GM12875 (cell line): ENCODE results near the gene NXPH4.

ENCODE experiments used
- H3K4me3 ChIP-seq: one replicate; pipeline ENCODE4 v1.5.1; 2011; ENCODE audit warnings: low read depth, low read length, control low read depth
- TF ChIP-seq, protein P1 (sequence below): IDR thresholded peaks from 2 replicates; pipeline ENCODE4 v1.5.1; 2011; ENCODE audit warnings: low read depth, mild to moderate bottlenecking, control low read depth, inconsistent platforms, low read length, moderate library complexity, borderline replicate concordance; ENCODE audit not compliant: insufficient read depth

NXPH4 gene

DNA sequence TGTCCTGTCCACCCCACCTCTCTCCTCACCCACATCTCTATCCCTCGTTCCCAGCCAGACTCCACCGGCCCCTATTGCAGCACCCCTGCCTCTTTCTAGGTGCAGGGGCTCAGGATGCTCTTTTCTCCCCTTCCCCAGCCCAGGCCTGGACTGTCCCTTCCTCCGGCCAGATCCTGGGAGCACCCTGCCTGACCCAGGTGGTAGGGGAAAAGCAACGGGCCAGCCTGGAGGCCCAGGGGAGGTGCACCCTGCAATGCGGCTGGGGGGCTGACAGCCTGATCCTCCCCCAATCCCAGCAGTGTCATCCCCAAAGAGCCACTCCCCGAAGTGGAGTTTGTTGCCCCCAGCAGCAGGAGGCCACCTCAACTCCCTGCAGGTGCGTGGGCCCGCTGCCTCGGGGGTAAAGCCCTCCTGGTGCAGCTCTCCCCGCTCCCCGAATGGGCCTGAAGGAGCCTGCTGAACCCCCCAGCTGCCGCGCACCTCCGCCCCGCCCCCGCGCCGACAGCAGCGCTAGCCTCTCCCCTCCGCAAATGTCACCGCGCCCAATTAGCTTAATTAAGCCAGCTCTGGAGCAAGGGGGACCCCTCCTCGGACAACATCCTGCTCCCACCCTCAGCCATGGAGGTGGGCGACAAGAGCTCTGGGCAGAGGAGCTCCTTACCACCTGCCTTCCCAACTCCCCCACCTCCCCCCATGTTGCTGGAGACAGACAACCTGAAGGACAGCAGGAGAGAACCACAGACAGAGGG, 4.7 kb downstream of the NXPH4 start:
- TF ChIP-seq, protein P1, sequence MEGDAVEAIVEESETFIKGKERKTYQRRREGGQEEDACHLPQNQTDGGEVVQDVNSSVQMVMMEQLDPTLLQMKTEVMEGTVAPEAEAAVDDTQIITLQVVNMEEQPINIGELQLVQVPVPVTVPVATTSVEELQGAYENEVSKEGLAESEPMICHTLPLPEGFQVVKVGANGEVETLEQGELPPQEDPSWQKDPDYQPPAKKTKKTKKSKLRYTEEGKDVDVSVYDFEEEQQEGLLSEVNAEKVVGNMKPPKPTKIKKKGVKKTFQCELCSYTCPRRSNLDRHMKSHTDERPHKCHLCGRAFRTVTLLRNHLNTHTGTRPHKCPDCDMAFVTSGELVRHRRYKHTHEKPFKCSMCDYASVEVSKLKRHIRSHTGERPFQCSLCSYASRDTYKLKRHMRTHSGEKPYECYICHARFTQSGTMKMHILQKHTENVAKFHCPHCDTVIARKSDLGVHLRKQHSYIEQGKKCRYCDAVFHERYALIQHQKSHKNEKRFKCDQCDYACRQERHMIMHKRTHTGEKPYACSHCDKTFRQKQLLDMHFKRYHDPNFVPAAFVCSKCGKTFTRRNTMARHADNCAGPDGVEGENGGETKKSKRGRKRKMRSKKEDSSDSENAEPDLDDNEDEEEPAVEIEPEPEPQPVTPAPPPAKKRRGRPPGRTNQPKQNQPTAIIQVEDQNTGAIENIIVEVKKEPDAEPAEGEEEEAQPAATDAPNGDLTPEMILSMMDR = no peak
- H3K4me3 ChIP-seq = no peak overlapping the region

DNA sequence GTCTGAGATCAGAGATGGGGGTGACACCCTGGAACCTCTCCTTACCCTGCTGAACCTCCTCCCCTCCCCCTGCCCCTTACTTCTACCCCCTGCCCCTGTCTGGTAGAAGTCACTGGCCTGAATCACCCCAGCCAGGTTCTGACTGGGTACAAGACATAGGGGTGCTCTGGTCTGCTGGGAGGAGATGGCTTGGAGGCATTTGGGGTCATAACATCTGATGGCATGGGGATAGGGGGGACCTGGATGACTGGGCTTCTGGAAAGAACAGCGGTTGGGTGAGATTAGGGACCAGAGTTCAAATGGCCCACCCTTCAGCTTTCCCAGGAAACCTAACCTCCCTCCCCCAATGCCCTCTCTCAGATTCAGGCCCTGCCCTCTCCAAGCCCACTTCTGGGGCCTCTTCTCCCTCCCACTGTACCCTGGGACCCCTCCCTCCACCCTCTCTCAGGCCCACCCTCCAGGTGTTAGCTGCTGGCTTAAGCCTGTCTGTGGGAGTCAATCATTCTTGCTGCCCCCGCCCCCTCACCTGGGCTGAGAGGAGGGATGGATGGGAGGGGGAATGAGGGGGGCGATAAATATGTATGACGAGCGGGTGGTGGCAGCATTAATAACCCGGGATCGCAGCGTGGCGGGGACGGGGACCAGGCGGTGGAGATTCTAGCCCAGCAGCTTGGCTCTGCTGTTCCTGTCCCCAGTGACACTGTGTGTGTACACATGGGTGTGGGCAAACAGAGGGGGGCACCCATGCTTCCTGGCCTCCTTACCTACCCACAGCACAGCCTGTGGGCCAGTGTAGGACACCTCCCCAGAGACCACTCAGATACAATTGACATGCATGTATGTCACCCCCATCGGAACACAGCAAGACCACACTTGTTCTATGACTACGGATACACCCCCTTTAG, 5.9 kb downstream of the NXPH4 start:
- H3K4me3 ChIP-seq = no peak overlapping the region

DNA sequence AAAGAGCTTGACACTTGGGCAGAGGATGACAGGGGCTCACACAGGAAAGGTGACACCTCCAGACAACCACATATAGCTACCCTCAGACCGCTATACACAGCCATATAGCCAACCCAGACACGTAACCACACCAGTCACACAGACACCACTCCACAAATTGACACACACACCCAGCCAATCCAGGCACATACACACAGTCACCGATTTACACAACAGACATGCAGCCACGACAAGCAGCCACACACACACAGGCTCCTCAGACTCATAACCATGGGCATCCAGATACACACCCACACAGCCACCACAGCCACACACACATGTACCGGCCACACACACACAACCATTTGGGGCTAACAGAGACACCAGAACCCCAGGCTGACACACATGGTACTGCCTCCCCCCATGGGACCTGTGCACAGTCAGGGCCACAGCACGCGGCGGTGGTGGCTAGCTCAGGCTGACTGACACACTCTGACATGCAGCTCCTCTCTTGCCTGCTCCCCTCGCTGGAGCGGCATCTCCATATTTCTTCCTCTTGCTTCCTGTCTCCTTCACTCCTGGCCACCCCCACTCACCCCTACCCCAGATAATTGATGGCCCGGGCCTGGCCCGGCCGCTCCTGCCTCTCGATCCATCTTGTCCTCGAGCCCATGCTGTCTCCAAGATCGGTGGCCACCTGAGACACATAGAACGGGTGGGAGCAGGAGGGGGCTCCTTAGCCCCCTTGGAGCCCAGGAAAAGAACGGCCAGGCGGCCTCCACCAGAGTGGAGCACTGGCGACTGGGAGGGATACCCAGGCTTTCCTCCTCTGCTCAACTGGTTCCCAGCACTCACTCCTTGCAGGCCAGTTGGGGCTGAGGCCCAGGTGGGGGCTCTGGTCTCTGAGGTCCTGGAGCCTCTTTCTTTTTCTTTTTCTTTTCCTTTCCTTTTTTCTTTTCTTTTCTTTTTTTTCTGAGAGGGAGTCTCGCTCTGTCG, 6.9 kb downstream of the NXPH4 start:
- TF ChIP-seq, protein P1 = no peak
- H3K4me3 ChIP-seq = no peak overlapping the region

More for the DNA sequence above, 5.9 kb downstream of the NXPH4 start:
- TF ChIP-seq, protein P1 = no peak

- no peak overlapping the region for H3K4me3 ChIP-seq
Measured at GRCh38 chr12:57224278-57224972, 7.8 kb downstream of the NXPH4 start.

DNA sequence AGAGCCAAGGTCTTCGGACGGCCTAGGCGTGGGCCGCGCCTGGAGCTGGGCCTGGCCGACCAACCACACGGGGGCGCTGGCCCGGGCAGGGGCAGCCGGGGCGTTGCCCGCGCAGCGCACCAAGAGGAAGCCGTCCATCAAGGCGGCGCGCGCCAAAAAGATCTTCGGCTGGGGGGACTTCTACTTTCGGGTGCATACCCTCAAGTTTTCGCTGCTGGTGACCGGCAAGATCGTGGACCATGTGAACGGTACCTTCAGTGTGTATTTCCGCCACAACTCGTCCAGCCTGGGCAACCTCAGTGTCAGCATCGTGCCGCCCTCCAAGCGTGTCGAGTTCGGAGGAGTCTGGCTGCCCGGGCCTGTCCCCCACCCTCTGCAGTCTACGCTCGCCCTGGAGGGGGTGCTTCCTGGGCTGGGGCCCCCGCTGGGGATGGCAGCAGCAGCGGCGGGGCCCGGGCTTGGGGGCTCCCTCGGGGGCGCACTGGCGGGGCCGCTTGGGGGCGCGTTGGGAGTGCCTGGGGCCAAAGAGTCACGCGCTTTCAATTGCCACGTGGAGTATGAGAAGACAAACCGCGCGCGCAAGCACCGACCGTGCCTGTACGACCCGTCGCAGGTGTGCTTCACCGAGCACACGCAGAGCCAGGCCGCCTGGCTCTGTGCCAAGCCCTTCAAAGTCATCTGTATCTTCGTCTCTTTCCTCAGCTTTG, 8.5 kb downstream of the NXPH4 start:
- H3K4me3 ChIP-seq = no peak overlapping the region
- TF ChIP-seq, protein P1 = peak; percentile 81

More at GRCh38 chr12:57224278-57224972, 7.8 kb downstream of the NXPH4 start:
- TF ChIP-seq, protein P1 = no peak
